OCI-LY7 (cell line): ENCODE results near the gene SLAMF7.

ENCODE experiments used
- CTCF ChIP-seq: fragments of 200-600 bp; sonication (generic); conservative IDR thresholded peaks from 2 replicates; pipeline ENCODE4 v1.5.1; 2014; ENCODE audit warnings: mild to moderate bottlenecking, antibody characterized with exemption, low read length, moderate library complexity, mixed read lengths
- EZH2phosphoT487 ChIP-seq: fragments of 200-600 bp; sonication (generic); IDR thresholded peaks from 2 replicates; pipeline ENCODE4 v1.6.1; 2018; ENCODE audit warnings: low read depth, borderline replicate concordance, mild to moderate bottlenecking, mixed run types, antibody characterized with exemption, low read length, moderate library complexity, mixed read lengths

DNA sequence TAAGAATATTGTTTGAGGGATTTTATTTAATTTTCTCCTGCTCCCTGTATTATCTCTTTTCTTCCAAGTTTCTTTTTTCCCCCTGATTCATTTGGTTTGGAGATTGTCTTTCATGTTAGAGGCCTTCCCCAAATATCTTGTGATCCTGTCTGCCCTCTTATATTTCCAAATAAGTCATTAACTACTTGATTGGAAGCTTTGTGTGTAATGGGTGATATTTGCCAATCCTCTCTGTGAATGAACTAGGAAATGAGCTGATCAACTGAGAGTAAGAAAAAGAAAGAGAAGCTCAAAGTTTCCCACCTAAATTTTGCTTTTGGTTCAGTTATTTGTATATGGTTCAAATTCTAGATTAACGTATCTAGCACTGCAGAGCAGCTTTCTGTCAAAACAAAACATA is 33.3 kb downstream of the SLAMF7 start:
- TF ChIP-seq CTCF = no peak
- no peak for TF ChIP-seq EZH2phosphoT487
